Measurements from ENCODE around the gene NDUFV3. TPM values are rescaled to one million over a fixed set of nuclear protein-coding genes. Genes with fewer than 3 reads are reported as not detected.

The NDUFV3 gene
- total and polyA plus RNA-seq, 2 of the 13 experiments (the other 11 are each of a cell fraction or from before 2014, with no cell fraction given) = 14.2 to 29.6 TPM

DNA sequence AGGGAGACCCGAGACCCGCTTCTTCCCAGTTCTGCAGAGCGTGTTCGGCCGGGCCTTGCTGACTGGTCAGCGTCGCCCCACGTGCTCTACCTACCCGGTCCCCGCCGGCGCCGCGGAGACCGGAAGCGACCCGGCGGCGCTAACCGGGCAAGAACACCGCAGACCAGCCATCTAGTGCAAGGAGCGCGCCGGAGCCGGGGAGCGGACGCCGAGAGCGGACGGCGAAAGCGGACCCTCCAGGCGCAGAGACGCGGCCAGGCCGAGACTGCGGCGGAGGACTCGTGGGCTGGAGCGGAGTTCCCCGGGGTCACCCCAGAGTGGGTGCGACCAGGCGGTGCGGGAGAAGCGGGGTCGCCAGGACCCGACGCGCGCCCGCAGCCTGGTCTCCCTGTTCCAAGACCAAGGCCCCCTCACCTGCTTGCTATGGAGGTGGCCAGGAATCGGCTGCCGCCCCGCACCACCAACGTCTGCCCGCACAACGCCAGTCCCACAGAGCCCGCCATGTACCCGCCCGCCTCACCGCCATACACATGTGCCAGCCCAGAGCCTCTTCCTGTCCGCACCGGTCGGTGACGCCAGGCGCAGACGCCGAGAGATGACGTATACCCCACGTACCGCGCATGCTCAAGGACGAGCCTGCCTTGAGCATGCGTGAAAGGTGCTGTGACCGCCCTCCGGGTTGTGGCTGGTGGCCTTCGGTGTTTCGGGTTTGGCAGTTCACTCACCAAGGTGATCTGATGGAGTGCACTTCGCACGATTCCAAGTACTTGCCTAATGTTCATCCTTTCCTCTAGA, 13.9 kb upstream of the NDUFV3 start, which contains the start of gene WDR4 (continued):
- TF ChIP-seq, protein P1, sequence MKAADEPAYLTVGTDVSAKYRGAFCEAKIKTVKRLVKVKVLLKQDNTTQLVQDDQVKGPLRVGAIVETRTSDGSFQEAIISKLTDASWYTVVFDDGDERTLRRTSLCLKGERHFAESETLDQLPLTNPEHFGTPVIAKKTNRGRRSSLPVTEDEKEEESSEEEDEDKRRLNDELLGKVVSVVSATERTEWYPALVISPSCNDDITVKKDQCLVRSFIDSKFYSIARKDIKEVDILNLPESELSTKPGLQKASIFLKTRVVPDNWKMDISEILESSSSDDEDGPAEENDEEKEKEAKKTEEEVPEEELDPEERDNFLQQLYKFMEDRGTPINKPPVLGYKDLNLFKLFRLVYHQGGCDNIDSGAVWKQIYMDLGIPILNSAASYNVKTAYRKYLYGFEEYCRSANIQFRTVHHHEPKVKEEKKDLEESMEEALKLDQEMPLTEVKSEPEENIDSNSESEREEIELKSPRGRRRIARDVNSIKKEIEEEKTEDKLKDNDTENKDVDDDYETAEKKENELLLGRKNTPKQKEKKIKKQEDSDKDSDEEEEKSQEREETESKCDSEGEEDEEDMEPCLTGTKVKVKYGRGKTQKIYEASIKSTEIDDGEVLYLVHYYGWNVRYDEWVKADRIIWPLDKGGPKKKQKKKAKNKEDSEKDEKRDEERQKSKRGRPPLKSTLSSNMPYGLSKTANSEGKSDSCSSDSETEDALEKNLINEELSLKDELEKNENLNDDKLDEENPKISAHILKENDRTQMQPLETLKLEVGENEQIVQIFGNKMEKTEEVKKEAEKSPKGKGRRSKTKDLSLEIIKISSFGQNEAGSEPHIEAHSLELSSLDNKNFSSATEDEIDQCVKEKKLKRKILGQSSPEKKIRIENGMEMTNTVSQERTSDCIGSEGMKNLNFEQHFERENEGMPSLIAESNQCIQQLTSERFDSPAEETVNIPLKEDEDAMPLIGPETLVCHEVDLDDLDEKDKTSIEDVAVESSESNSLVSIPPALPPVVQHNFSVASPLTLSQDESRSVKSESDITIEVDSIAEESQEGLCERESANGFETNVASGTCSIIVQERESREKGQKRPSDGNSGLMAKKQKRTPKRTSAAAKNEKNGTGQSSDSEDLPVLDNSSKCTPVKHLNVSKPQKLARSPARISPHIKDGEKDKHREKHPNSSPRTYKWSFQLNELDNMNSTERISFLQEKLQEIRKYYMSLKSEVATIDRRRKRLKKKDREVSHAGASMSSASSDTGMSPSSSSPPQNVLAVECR (CRISPR knock-in tag; IDR thresholded peaks at IDR 0.05; ENCODE audit: borderline replicate concordance) = peak; percentile 100
- TF ChIP-seq TBL1XR1 (IDR thresholded peaks at IDR 0.05; ENCODE audit: borderline replicate concordance, low read length, partially characterized antibody) (no peak), FOSL2 (CRISPR knock-in tag; IDR thresholded peaks at IDR 0.05) (peak; percentile 62), ZNF891 (CRISPR knock-in tag; IDR thresholded peaks at IDR 0.05) (no peak), ZNF713 (CRISPR knock-in tag; IDR thresholded peaks at IDR 0.05) (no peak), MBNL3 (CRISPR knock-in tag; conservative IDR thresholded peaks at IDR 0.05) (no peak), KAT7 (CRISPR knock-in tag; IDR thresholded peaks at IDR 0.05; ENCODE audit: borderline replicate concordance) (0 out of 2 replicates have a peak, but pooled peaks have one; percentile 66), TBX3 (IDR thresholded peaks at IDR 0.05; ENCODE audit: borderline replicate concordance) (no peak), ZNF263 (CRISPR knock-in tag; IDR thresholded peaks at IDR 0.05) (0 out of 2 replicates have a peak, but pooled peaks have one; percentile 43), ZNF567 (CRISPR knock-in tag; IDR thresholded peaks at IDR 0.05; ENCODE audit: borderline replicate concordance) (0 out of 2 replicates have a peak, but pooled peaks have one; percentile 23), HES4 (CRISPR knock-in tag; IDR thresholded peaks at IDR 0.05; ENCODE audit: borderline replicate concordance) (peak; percentile 44; the same call in 1 of the 2 replicates), PAWR (CRISPR knock-in tag; IDR thresholded peaks at IDR 0.05; ENCODE audit: borderline replicate concordance) (no peak), SYNCRIP (IDR thresholded peaks at IDR 0.05; ENCODE audit: insufficient read depth, low read depth, low read length) (no peak), POGZ (CRISPR knock-in tag; IDR thresholded peaks at IDR 0.05) (peak; percentile 76), ARID2 (CRISPR knock-in tag; IDR thresholded peaks at IDR 0.05; ENCODE audit: borderline replicate concordance) (0 out of 2 replicates have a peak, but pooled peaks have one; percentile 0)
- TF ChIP-seq, protein P2, sequence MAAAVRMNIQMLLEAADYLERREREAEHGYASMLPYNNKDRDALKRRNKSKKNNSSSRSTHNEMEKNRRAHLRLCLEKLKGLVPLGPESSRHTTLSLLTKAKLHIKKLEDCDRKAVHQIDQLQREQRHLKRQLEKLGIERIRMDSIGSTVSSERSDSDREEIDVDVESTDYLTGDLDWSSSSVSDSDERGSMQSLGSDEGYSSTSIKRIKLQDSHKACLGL (CRISPR knock-in tag; IDR thresholded peaks at IDR 0.05) = peak; percentile 100; the same call in 1 of the 2 replicates
- TF ChIP-seq, protein P3, sequence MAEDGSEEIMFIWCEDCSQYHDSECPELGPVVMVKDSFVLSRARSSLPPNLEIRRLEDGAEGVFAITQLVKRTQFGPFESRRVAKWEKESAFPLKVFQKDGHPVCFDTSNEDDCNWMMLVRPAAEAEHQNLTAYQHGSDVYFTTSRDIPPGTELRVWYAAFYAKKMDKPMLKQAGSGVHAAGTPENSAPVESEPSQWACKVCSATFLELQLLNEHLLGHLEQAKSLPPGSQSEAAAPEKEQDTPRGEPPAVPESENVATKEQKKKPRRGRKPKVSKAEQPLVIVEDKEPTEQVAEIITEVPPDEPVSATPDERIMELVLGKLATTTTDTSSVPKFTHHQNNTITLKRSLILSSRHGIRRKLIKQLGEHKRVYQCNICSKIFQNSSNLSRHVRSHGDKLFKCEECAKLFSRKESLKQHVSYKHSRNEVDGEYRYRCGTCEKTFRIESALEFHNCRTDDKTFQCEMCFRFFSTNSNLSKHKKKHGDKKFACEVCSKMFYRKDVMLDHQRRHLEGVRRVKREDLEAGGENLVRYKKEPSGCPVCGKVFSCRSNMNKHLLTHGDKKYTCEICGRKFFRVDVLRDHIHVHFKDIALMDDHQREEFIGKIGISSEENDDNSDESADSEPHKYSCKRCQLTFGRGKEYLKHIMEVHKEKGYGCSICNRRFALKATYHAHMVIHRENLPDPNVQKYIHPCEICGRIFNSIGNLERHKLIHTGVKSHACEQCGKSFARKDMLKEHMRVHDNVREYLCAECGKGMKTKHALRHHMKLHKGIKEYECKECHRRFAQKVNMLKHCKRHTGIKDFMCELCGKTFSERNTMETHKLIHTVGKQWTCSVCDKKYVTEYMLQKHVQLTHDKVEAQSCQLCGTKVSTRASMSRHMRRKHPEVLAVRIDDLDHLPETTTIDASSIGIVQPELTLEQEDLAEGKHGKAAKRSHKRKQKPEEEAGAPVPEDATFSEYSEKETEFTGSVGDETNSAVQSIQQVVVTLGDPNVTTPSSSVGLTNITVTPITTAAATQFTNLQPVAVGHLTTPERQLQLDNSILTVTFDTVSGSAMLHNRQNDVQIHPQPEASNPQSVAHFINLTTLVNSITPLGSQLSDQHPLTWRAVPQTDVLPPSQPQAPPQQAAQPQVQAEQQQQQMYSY (CRISPR knock-in tag; IDR thresholded peaks at IDR 0.05) = no peak; the same call in 1 of the 2 replicates
- TF ChIP-seq, protein P4, sequence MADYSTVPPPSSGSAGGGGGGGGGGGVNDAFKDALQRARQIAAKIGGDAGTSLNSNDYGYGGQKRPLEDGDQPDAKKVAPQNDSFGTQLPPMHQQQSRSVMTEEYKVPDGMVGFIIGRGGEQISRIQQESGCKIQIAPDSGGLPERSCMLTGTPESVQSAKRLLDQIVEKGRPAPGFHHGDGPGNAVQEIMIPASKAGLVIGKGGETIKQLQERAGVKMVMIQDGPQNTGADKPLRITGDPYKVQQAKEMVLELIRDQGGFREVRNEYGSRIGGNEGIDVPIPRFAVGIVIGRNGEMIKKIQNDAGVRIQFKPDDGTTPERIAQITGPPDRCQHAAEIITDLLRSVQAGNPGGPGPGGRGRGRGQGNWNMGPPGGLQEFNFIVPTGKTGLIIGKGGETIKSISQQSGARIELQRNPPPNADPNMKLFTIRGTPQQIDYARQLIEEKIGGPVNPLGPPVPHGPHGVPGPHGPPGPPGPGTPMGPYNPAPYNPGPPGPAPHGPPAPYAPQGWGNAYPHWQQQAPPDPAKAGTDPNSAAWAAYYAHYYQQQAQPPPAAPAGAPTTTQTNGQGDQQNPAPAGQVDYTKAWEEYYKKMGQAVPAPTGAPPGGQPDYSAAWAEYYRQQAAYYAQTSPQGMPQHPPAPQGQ (CRISPR knock-in tag; IDR thresholded peaks at IDR 0.05; ENCODE audit: borderline replicate concordance) = no peak
